Stimulated activated CD8-positive, alpha-beta memory T cell treated with anti-CD3 and anti-CD28 coated beads, Interleukin-7, amount 100 ng/mL, for 4 hours (primary cell): ENCODE results near the gene NUP210.
"Not testable (repeated sequence)": the region's sequence is repeated elsewhere in the genome, so short reads cannot be mapped to it uniquely, and the experiment has no call there.

Experiments used
- DNase-seq, 2 donors: peaks; one replicate each; pipeline ENCODE4 v3.0.0-alpha.2; 2020; ENCODE audit warnings: low read depth in 2 of 2

The NUP210 gene

DNA sequence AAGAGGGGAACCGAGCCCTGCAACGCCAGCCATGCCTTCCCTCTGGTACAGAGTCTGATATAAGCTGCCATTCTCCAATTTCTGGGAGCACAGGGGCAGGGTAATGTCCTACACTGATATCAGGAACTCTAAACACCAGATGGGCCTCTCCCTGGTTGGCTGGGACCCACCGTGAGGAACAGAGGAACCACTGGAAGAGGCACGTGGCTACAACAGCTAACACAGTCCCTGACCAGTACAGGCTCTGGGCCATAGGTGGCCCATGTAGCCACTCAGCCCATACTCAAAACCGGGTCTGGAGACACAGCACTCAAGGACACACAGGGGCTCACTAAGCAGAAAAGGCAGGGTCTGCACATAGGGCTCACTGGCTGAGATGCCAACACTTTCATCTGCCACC is 13.9 kb downstream of the NUP210 start:
- DNase-seq: no peak

DNA sequence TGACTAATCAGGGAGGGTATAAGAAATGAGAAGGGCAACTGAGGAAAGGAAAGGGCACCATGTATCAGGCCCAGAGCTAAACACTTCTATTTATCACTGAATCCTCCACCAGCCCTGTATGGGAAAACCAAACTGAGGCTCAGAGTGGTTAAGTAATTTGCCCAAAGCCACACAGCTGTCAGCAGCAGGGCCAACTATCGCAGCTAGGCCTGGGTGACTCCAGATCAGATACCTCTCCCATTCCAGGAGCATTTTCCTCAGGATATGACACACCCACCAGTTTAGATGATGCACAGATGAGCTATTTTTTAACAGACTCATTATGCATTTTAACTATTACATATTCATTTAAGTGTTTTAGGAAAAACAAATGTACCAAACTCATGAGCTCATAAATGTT is 14.5 kb downstream of the NUP210 start:
- DNase-seq: no peak

DNA sequence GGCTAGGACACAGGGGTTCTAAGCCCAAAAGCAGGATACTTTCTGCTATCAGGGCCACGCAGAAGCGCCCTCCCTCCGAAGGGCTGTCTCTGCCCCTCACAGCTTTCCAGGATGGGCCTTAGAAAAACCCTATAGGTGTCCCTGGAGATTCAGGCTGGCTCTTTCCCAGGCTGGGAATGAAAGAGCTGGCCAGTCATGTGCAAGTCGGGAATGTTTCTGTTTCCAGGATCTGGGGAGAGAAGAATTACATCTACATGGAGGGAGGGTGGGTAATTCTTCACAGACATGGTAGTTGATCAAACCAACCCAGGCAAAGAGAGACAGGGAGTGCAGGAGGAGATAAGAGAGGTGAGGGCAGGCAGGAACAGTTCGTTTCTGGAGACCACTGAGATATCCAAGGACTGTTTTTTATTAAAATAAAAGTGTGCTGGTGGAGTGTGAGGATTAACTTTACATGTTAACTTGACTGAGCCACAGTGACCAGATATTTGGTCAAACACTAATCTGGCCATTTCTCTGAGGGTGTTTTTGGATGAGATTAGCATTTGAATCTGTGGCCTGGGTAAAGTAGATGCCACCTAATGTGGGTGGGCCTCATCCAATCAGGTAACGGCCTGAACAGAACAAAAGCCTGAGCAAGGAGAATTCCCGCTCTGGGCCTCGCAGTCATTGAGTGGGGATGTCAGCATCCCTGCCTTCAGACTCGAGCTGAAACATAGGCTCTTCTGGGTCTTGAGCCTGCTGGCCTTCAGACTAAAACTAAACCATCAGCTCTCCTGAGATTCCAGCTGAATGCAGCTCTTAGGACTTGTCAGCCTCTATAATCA is 15.3 kb downstream of the NUP210 start:
- DNase-seq: no peak

DNA sequence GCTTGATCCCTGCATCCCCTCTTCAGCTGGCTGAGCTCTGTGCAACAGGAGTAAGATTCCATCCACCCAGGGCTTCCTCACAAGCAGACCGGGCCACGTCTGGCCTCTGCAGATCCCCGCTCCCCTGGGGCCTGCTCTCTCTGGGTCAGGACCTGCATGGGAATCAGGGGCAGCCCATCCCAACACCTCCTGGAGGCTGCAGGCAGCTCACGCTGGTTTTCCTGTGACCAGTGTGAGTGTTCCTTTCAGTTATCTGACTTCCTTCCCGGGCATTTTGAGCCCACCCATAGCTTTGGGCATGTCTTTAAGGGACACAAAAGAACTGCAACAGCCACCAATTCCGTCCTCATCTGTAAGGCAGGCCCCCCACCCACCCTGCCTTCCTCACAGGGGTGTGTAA is 16.3 kb downstream of the NUP210 start:
- DNase-seq: no peak

DNA sequence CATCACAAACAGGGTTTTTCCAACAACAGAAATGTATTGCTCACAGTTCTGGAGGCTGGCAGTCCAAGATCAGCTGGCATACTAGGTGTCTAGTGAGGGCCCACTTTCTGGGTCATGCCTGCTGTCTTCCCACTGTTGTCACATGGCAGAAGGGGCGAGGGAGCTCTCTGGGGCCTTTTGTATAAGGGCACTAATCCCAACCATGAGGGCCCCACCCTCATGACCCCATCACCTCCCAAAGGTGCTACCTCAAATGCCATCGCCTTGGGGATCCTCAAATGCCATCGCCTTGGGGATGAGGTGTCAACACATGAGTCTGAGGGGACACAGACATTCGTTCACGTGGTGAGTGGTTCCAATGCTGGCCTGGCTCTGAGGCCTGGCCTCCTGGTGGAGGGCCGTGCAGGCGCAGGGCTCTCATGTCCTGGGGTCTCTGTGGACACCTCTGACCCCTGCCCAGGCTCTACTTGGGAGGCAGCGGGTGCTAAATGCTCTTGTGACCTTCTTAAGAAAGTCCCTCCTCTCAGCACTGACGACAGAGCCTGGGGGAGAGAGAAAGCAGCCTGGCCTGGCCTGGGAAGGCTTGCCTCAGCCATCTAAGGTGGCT is 16.8 kb downstream of the NUP210 start:
- no peak for DNase-seq

DNA sequence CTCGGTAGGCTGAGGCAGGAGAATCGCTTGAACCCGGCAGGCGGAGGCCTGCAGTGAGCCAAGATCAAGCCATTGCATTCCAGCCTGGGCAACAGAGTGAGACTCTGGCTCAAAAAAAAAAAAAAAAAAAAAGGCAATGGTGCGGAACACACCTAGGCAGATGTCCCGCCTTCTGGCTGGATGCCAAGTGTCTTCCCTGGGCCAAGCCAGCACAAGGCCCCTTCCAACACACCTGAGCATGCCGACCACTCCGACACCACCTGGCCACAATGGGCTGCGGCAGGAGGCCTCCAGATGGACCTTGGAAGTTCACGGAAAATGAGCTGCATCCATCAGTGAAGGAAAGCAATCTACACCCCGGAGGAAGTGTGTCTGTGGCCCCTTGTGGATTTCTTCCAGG is 19.0 kb downstream of the NUP210 start:
- no peak for DNase-seq

DNA sequence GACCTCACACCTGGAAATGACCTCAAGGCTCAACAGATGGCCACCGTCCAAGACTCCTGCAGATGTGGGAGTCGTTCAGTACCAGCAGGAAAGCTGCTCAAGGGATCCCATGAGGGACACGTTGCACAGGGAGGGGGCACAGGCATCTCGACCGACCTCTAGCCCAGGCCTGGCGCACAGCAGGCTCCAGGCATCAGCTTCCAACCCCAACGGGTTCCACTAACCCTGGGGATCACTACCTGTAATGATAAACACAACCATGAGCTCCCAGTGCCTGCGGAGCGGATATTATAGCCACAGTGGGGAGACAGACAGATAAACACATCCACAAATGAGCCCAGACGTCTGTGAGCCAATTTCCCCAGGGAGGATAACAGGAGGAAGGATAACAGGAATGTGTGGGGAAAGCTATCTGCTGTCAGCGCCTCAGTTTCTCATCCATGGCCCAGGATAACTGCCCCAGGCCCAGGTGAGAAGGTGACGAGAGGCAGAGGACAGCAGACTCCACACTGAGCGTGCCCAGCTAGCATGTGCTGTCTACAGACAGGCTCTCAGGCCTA is 19.9 kb downstream of the NUP210 start:
- DNase-seq: no peak

DNA sequence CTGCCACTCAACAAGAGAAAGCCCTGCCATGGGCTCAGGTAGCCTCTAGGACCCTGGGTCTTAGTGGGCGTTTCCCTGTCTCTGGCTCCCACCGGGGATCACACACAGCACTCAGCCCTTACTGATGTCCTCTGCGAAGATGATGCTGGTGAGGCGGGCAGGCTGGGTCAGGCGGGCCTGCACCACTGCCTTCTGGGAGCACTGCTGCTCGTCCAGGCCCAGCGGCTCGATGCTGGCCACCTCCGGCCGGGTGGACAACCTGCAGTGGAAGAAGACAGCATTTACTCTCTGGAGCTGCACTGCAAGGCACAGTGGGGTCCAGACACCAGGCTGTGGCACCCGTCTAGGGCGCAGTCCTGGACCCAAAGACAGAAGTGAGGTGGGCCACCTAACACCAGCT is 20.5 kb downstream of the NUP210 start:
- DNase-seq: no peak

DNA sequence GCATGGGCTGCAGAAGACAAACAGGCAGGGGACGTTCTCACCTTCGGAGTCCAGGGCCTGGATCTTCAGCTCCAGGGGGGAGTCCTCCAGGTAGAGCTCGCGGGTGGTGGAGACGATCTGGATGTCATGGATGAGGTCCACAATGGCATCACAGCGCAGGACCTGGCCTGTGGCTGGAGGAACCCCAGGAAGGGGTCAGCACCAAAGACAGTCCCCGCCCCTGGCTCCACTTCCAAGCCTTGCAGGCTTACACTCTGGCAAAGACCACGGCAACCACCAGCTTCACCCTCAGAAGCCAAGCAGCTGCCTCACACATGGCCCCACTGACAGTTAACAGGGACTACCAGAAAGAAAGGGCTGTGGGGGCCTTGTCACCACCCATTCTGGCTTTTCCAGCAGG is 22.8 kb downstream of the NUP210 start:
- no peak for DNase-seq

DNA sequence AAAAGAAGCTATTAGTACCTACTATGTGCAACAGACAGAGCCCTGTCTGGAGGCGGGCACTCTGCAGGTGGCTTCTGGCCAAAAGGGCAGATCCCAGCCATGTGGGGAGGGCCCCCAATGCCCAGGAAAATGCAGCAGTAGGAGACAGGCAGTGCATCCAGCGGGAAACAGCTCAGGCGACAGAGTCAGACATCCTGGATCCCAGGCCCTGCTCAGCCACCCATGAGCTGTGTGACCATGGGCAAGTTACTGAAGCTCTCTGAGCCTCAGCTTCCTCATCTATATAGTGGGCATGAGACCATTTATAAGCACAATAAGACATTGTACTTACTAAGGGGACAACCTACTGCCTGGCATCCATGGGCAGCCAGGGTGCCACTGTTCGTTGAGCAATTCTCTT is 25.8 kb downstream of the NUP210 start:
- DNase-seq: no peak

DNA sequence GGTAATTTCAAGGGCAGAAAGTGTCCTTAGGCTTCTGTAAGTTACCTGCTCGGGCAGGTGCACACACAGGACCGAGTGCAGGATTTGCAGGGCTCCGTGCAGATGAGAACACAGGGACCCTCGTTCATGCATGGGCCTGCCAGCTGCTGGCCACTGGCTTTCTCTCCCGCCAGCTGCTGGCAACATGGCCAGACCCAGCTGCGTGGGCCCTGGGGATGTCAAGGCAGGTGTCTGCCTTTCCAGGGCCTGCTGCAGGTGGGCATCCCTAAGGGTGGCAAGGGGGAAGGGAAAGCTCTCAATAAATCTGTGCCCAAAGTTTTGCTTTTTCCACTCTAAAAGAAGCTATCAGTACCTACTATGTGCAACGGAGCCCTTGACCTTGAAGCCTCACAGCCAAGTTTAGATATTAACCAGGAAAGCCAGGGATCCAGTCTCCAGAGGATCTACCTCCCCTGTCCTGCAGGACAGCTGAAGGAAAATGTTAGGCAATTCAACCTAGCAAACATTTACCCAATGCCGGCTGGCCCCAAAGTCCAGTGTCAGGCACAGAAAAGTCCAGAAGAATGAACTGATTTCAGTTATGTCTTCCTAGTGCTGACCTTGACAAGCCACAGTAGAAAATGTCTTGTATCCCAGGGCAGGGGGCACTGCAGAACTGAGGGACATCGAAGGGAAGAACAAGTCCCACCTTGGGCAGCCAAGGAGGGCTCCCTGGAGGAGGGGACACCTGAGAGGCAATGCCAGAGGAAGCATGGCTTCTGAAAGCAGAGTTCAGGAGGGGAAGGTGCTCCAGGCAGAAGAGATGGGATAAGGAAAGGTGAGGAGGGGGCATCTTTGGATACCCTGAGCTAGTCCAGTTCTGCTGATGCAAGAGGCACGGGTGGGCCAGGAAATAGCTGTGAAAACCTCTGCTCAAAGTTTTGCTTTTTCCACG is 26.4 kb downstream of the NUP210 start:
- DNase-seq: no peak

DNA sequence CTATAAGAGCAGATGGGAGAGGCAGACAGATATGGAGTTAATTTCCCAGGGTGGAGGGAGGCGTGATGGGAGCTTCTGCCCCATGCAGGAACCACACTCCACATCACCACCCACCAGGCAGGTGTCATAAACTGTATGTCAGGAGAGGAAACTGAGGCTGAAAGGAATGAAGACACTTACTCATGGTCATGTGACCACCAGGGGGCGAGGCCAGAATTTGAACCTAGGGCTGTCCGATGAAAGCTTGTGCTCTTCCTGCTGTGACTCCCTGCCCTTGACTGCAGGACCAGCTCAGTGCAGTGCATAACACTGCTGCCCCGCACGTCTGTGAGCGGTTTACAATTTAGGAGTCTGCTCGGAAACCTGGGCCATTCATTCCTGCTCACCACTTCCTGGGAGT is 28.8 kb downstream of the NUP210 start:
- DNase-seq: peak in 1 of 2 donors; percentile 3

DNA sequence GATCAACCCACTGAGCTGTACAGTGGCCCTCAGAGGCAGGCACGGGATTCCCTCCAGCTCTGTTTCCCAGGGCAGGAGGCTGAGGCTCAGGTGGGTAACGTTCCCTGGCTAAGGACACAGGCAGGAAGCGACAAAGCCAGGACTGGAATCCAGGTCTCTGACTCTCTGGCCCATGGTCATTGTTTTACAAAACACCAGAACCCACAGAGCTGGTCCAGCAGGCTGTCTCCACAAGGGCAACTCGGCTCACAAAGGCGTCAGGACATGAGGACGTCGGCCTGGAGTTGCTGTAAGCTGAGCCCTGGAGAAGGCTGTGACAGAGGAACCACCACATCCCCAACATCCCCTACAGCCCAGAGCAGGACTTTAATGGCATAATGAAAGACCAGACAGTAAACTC is 30.7 kb downstream of the NUP210 start:
- no peak for DNase-seq

DNA sequence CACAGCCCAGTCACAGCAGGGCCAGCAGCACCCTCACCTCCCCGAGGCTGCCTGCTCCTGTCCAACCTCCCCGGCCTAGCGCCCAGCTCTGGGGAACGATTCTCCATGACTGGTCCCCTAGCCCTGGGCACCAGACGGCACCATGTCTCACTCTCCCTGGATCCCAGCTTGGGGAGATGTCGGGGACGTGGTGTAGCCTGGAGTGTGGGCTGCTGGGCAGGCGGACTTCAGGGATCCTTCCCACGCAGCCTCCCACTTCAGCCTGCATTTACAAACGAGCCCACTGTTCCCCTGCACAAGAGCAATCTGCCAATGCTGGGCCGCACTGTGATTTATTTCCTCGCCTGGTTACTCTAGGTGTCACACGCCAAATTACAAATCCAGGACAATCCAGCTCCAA is 31.3 kb downstream of the NUP210 start:
- DNase-seq: no peak

DNA sequence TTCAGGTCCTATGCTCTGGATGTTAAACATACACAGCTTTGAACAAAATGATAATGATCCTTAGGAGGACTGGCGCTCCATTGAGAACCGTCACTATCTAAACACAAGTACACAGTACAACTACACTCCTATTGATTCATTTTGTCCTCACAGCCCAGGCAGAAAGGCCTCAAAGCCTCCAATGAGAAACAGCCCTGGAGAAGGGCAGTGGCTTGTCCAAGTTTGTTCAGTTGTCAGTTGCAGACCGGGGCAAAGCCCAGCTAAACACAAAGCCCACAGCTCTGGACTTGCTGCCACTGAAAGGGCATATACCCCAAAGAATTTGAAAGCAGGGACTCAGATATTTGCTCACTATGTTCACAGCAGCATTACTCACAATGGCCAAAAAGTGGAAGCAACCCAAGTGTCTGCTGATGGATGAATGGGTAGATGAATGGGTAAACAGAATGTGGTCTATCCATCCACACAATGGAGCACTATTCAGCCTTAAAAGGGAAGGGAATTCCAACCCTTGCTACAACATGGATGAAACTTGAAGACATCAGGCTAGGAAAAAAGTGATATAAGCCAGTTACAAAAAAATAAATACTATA is 34.7 kb downstream of the NUP210 start:
- DNase-seq: no peak

DNA sequence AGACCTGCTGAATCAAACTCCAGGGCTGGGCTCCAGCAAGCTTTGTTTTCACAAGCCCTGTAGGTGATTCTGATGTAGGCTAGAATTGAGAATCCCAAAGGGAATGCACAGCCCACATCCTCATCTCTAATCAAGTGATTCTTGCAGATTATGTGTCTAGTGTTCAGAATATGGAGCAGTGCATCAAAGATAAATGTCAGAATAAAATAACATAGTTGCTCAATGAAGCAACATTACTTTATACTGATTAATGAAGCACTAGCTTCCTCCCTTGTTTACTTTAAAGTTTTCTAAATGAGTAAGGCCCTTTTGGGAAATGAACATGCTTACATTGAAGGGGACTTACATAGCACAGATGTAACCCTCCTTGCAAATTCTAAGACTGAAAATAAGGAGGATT is 39.2 kb downstream of the NUP210 start:
- DNase-seq: no peak

DNA sequence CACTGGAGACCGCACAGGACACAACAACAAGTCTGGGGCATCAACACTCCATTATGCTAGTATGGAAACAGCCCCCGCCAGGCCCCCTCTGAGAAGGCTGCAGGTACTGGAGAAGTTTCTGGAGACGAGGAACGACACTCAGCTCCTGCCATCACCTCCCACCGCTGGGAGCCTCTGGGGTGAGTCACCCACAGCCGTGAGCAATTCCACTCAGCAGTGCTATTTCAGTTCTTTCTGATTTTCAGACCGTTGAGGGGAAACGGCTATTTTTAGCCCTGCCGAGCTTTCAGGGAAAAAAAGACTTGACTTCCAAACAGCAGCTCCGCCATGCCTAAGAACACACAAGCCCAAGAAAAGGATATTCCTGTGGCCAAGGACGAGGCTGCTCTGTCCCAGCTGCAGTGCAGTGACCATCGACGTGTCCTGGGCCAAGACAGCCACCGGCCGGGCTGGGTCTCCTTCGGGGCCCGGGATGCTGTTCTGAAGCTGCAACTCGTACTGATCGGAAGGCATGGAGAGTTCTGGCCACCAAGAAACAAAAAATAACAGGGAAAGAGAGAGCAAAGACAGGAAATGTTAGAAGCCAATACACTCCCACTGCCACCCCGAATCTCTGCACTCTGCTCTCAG is 40.8 kb downstream of the NUP210 start:
- no peak for DNase-seq

DNA sequence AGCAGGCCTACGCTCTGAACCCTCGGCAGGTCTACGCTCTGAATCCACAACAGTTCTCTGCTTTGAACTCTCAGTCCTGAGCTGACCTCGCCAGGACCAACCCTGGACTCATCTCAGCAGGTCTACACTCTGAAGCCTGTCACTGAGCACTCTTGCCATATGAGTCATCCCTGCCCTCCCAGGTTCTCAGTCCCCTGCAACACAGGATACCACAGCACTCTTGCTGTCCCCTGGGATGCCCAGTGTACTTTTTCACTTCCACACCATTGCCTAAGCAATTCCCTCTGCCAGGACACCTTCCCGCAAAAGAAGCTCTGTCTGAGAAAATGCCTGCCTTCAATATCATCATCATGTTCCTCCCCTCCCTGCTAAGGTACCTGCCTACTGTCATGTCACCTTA is 42.0 kb downstream of the NUP210 start:
- DNase-seq: no peak

DNA sequence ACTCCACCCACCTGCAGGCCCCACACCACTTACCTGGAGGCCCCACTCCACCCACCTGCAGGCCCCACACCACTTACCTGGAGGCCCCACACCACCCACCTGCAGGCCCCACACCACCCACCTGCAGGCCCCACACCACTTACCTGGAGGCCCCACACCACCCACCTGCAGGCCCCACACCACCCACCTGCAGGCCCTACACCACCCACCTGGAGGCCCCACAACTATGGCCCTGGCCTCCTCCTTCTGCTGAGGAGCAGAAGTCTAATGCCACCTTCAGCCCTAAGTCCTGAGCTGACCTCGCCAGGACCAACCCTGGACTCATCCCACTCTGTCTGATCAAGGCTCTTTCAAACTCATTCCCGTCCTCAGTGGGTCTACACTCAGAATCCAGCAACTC is 42.4 kb downstream of the NUP210 start:
- DNase-seq: not testable (repeated sequence)

DNA sequence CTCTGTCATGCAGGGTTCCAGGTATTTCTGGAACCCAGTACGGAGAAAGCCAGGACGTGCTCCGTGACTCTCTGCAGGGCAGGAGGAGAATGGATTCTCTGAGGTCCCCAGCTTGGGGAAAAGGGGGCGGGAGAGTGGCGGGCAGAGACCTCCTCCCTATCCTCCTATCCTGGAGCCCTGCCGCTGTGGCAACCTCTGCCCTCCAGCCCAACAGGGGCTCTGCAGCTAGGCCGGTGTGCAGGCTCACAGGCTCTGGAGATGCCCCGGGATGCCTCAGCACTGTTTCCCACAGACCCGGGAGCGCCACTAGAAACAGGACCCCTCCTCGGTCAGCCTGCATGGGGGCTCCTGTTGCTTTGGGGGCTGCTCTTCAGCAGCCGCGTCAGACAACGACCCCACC is 43.1 kb downstream of the NUP210 start:
- no peak for DNase-seq

DNA sequence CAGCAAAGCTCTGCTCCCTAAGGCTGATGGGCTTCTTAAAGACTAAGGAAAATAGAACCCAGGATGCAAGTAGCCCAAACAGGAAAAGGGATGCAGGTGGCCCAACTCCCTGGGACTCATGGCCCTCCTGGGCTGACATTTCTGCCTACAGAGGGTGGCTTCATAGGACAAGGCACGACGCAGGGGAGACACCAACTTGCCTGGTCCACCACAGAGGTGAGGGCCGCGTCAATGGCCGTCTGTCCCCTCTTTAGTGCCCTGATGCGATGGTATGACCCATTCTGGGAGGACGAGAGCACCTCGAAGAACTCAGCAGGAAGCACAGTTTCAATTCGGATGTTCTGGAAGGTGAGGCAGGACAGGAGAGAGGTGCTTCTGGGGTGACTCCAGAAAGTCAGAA is 44.0 kb downstream of the NUP210 start:
- no peak for DNase-seq
